GM13977 (cell line): Measurements from ENCODE around the gene MBTPS1.

Experiments
- DNase-seq: peaks from one replicate; pipeline ENCODE4 v3.0.0; 2012; ENCODE audit warnings: low spot score
- CTCF ChIP-seq: IDR thresholded peaks from 2 replicates; pipeline ENCODE4 v1.5.1; 2012; ENCODE audit warnings: mild to moderate bottlenecking, control low read depth; ENCODE audit not compliant: insufficient read depth; ENCODE audit errors: extremely low read depth, missing control alignments
- in situ Hi-C: fragments of 300-500 bp; cut with MboI; formaldehyde crosslinking; loops from one replicate; pipeline ENCODE4 v1.12.0; 2022; ENCODE audit warnings: low sequenced_read_pairs, low pct_unique_long_range_greater_than_20kb, mixed read lengths, inconsistent platforms; ENCODE audit not compliant: unreplicated experiment

The MBTPS1 gene

GRCh38 chr16:84137769-84138357 is 21.1 kb upstream of the MBTPS1 start:
- no peak for TF ChIP-seq CTCF
- no peak for DNase-seq
- in situ Hi-C loops = no loop called here

GRCh38 chr16:84137287-84137686 is 20.5 kb upstream of the MBTPS1 start:
- DNase-seq = no peak
- no peak for TF ChIP-seq CTCF
- in situ Hi-C loops = no loop called here

- TF ChIP-seq CTCF = no peak
- in situ Hi-C loops = no loop called here
- no peak for DNase-seq
Observed at GRCh38 chr16:84136331-84137125, 19.8 kb upstream of the MBTPS1 start.

GRCh38 chr16:84132527-84133285 is 16.0 kb upstream of the MBTPS1 start:
- in situ Hi-C loops = no loop called here
- peak; percentile 50 for DNase-seq
- no peak for TF ChIP-seq CTCF

- in situ Hi-C loops = no loop called here
- TF ChIP-seq CTCF = no peak
- DNase-seq = no peak
Observed at GRCh38 chr16:84131117-84131516, 14.4 kb upstream of the MBTPS1 start.

- in situ Hi-C loops = no loop called here
- peak; percentile 33 for DNase-seq
- TF ChIP-seq CTCF = no peak
Observed at GRCh38 chr16:84124257-84125073, 7.7 kb upstream of the MBTPS1 start.
